Upper lobe of left lung (tissue), 4 donors: ENCODE results near the gene ZNF423.

Source experiments
- CTCF ChIP-seq, 6 experiments: fragments of 450-650 bp in 4 of 6; fragments of 200-600 bp in 2 of 6; sonication (generic) in 2 of 6; IDR thresholded peaks; one replicate each; pipeline ENCODE4 v1.5.1; 2016 to 2019; ENCODE audit warnings: antibody characterized with exemption in 6 of 6
- POLR2A ChIP-seq, 4 donors: fragments of 450-650 bp; IDR thresholded peaks; one replicate each; pipeline ENCODE4 v1.5.1; 2016 to 2017; ENCODE audit warnings: antibody characterized with exemption in 4 of 4, mild to moderate bottlenecking in 2 of 4

DNA sequence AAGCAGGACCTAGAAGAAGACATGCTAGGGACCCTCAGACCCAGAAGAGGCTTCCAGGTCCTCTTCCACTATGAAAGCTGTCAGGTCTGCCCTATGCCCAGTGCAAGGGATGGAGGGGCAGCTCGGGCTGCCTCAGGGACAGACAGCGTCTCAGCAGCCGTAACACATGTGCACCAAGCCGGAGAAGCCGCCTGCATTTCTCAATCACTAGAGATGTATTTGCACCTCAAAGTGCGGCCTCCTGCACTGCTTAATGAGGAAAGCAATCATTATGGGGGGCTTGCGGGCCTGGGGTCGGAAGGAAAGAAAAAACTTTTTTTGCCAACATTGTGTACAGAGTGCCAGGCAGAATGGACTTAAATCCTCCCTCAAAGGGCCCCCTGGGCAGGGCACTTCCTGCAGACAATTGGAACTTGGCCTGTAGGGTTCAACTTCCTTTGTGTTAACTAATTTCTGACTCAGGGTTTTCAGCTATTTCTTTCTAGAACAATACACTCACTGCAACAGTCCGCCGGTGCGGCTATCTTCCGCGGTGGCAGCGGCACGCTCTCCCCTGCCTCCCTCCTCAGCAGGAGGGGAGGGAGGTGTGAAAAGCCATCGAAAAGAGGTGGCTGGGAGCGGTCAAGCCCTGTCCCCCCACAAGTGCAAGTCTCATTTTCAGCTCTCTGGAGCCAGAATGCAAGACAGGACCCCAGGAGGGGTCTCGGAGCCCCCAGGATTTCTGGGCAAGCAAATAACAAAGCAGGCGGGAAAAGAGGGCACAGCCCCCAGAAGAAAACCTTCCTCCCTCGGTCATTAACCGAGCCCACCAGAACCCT is 101.2 kb downstream of the ZNF423 start:
- TF ChIP-seq POLR2A (IDR thresholded peaks at IDR 0.05) (no peak), CTCF (IDR thresholded peaks at IDR 0.05) (no peak)
